ENCODE measurements around the gene NR6A1.

DNA sequence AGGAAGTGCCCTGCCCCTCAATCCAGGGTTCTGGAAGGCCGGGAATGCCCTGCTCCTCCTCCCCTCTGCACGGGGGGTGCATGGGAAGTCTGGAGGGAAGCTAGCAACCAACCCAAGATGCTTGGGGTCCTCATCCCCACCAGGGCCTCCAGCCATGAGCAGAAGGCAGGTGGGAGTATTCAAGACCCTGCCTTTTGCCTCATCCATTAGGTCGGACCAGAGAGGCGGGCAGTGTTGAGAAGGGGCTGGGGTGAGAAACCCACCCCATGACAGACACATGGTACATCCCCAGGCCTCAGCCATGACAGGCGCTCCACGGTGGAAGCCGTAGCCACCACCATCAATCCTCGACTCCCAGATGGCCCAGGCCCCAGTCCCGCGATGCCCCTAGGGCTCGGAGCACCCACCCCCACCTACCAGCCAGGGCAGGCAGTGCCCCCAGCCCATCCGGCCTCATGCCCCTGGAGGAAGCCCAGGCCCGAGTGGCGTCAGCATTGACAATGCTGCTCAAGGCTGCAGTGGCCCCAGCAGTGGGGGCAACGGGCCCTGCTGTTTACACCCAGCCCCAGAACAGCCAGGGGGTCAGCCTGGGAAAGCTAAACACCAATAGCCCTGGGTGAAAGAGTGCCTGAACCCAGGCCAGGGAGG is 272.5 kb downstream of the NR6A1 start:
- TF ChIP-seq SMAD3 (CRISPR knock-in tag; IDR thresholded peaks at IDR 0.05; ENCODE audit: borderline replicate concordance) = no peak
- TF ChIP-seq, protein P1, sequence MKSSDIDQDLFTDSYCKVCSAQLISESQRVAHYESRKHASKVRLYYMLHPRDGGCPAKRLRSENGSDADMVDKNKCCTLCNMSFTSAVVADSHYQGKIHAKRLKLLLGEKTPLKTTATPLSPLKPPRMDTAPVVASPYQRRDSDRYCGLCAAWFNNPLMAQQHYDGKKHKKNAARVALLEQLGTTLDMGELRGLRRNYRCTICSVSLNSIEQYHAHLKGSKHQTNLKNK (CRISPR knock-in tag; IDR thresholded peaks at IDR 0.05) = no peak
- no peak for TF ChIP-seq ESRRA (CRISPR knock-in tag; IDR thresholded peaks at IDR 0.05; ENCODE audit: borderline replicate concordance)
- TF ChIP-seq, protein P2, sequence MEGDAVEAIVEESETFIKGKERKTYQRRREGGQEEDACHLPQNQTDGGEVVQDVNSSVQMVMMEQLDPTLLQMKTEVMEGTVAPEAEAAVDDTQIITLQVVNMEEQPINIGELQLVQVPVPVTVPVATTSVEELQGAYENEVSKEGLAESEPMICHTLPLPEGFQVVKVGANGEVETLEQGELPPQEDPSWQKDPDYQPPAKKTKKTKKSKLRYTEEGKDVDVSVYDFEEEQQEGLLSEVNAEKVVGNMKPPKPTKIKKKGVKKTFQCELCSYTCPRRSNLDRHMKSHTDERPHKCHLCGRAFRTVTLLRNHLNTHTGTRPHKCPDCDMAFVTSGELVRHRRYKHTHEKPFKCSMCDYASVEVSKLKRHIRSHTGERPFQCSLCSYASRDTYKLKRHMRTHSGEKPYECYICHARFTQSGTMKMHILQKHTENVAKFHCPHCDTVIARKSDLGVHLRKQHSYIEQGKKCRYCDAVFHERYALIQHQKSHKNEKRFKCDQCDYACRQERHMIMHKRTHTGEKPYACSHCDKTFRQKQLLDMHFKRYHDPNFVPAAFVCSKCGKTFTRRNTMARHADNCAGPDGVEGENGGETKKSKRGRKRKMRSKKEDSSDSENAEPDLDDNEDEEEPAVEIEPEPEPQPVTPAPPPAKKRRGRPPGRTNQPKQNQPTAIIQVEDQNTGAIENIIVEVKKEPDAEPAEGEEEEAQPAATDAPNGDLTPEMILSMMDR (IDR thresholded peaks at IDR 0.05) = no peak
- TF ChIP-seq, protein P3, sequence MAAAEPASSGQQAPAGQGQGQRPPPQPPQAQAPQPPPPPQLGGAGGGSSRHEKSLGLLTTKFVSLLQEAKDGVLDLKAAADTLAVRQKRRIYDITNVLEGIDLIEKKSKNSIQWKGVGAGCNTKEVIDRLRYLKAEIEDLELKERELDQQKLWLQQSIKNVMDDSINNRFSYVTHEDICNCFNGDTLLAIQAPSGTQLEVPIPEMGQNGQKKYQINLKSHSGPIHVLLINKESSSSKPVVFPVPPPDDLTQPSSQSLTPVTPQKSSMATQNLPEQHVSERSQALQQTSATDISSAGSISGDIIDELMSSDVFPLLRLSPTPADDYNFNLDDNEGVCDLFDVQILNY (CRISPR knock-in tag; IDR thresholded peaks at IDR 0.05) = no peak
- no peak for TF ChIP-seq NR2C2 (CRISPR knock-in tag; IDR thresholded peaks at IDR 0.05)
- TF ChIP-seq JUN (CRISPR knock-in tag; IDR thresholded peaks at IDR 0.05) = no peak
- TF ChIP-seq, protein P4, sequence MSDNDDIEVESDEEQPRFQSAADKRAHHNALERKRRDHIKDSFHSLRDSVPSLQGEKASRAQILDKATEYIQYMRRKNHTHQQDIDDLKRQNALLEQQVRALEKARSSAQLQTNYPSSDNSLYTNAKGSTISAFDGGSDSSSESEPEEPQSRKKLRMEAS (CRISPR knock-in tag; IDR thresholded peaks at IDR 0.05) = no peak

Data from WTC11 (cell line).